ENCODE measurements around the gene CNOT3.
A peak's percentile ranks its signal among the peaks of the same experiment; 100 is the strongest.

Gene CNOT3

DNA sequence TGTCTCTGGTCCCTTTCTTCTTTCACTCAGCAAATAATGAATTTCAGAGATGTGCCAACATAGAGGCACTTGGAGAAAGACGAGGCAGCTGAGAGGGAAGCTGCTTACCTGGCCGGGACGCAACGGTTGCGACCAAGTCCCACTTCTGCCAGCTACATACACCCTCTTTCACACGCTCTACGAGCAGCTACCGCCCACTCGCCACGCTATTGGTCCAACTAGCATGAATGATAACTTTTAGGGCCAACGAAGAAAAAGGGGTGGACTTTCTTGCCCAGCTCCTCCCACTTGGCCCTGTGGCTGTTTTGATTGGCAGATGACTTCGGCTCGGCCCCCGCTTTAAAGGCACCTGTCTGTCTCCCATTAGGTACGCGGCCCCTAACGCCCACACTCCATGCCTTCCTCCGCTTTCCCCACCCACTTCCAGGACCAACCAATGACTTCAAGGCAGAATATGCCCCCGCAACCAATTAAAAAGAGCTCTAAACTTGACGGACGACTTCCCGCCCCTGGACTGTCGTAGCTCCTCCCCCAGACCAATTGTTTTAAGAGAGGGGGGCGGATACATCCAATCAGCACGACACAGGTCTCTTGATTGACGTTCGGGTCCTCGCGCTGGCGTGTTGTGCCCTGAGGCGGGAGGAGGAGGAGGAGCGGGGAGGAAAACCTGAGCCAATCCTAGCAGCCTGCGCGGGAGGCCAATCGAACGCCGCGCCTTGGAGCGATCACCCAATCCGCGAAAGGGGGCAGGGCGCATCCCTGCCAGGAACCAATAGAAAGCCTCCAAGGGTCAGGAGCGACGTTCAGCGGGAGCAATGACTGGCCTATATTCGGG is 481 bp upstream of the CNOT3 start (continued):
- TF ChIP-seq ZNF335 (tag by site-specific recombination; conservative IDR thresholded peaks at IDR 0.05) (peak; percentile 79; the same call in 1 of the 2 replicates), HOXA7 (CRISPR knock-in tag; IDR thresholded peaks at IDR 0.05; ENCODE audit: borderline replicate concordance) (no peak), ZNF561 (tag by site-specific recombination; IDR thresholded peaks at IDR 0.05; ENCODE audit: borderline replicate concordance) (peak; percentile 99), ZFHX2 (tag by site-specific recombination; conservative IDR thresholded peaks at IDR 0.05) (peak; percentile 97), HOXC10 (CRISPR knock-in tag; IDR thresholded peaks at IDR 0.05) (0 out of 2 replicates have a peak, but pooled peaks have one; percentile 45), KLF16 (tag by site-specific recombination; IDR thresholded peaks at IDR 0.05) (no peak), GLI2 (tag by site-specific recombination; IDR thresholded peaks at IDR 0.05; ENCODE audit: borderline replicate concordance, low read depth) (no peak), ZNF544 (tag by site-specific recombination; IDR thresholded peaks at IDR 0.05) (no peak), SCRT2 (tag by site-specific recombination; IDR thresholded peaks at IDR 0.05) (peak; percentile 57; the same call in 1 of the 2 replicates), KLF9 (tag by site-specific recombination; IDR thresholded peaks at IDR 0.05; ENCODE audit: low read depth) (peak; percentile 75; the same call in 1 of the 2 replicates), ZNF23 (tag by site-specific recombination; IDR thresholded peaks at IDR 0.05; ENCODE audit: borderline replicate concordance) (no peak)

DNA sequence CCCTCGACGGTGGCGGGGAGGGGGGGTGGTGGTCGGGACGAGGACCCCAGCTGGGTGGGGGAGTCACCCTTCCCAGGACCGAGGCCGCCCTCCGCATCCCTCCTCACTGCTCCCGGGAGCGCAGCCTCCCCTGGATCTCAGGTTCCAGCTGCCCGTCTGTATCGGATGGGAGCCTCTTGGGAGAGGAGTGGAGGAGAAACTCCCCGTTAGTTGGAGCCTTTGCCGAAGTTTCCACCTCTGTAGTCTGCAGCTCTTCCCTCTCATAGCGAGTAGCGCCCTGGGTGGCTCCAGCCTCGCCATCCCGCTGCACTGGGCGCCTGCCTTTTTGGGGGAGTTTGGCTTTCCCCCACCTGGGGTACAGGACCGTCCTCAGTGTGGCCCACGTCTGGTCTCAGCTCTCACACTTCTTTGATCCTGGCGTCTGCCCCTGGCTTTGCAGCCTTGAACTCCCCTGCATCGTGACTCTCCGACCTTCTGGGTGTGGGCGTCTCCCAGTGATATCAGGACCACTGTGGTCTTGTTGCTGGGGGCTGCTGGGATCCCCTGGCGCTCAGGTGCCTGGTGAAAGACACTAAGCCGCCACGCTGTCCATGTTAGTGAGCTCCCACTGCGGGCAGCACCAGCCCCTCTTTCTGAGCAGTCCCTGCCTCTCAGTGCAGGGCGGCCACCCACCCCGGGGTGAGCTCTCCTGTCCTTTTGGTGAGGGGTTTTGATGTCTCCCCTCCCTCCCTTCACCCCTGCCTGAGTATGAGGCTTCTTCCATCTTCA is 1.1 kb downstream of the CNOT3 start:
- ChIA-PET POLR2A (interaction anchor here (0.8 to 5.5 kb wide), 5 partner anchors 12 to 50 kb away, joined by 3 to 116 read pairs (median 63); partner anchors contain the start of genes MBOAT7, PRPF31, TFPT and TSEN34), CTCF (interaction anchor here (0.7 to 1.5 kb wide), 2 partner anchors 28 to 93 kb away, joined by 3 to 6 read pairs; no protein-coding TSS in a partner anchor)
- Histone ChIP-seq H3K4me1 (ENCODE audit: control insufficient read depth, insufficient read depth, low read length) (peaks cover 13% of the 10 kb centered on the region), H3K36me3 (ENCODE audit: control insufficient read depth in 2 of 2, insufficient read depth in 1 of 2, low read length in 2 of 2) (peaks cover 16 to 52% of the 10 kb centered on the region in 2 experiments), H3K27ac (ENCODE audit: extremely low read depth, low read depth, low read length) (peak overlapping the region; percentile 88), H3K4me3 (ENCODE audit: low read depth, low read length) (peak overlapping the region; percentile 94), H3K9me3 (ENCODE audit: control insufficient read depth, insufficient read depth, low read depth, low read length) (peaks cover under 1% of the 10 kb centered on the region; the same call in 1 of the 2 replicates)
- TF ChIP-seq SP2 (tag by site-specific recombination; IDR thresholded peaks at IDR 0.05) (0 out of 2 replicates have a peak, but pooled peaks have one; percentile 2), FEZF1 (tag by site-specific recombination; IDR thresholded peaks at IDR 0.05) (no peak), ZNF596 (tag by site-specific recombination; IDR thresholded peaks at IDR 0.05) (no peak), GLI4 (tag by site-specific recombination; IDR thresholded peaks at IDR 0.05) (no peak), EGR2 (tag by site-specific recombination; IDR thresholded peaks at IDR 0.05; ENCODE audit: low read depth) (peak; percentile 37; the same call in 1 of the 2 replicates), ZNF311 (tag by site-specific recombination; IDR thresholded peaks at IDR 0.05; ENCODE audit: borderline replicate concordance) (no peak), ZFHX2 (tag by site-specific recombination; conservative IDR thresholded peaks at IDR 0.05) (peak; percentile 49; the same call in 1 of the 2 replicates), ZNF623 (tag by site-specific recombination; IDR thresholded peaks at IDR 0.05) (no peak)
- TF ChIP-seq, protein P1, sequence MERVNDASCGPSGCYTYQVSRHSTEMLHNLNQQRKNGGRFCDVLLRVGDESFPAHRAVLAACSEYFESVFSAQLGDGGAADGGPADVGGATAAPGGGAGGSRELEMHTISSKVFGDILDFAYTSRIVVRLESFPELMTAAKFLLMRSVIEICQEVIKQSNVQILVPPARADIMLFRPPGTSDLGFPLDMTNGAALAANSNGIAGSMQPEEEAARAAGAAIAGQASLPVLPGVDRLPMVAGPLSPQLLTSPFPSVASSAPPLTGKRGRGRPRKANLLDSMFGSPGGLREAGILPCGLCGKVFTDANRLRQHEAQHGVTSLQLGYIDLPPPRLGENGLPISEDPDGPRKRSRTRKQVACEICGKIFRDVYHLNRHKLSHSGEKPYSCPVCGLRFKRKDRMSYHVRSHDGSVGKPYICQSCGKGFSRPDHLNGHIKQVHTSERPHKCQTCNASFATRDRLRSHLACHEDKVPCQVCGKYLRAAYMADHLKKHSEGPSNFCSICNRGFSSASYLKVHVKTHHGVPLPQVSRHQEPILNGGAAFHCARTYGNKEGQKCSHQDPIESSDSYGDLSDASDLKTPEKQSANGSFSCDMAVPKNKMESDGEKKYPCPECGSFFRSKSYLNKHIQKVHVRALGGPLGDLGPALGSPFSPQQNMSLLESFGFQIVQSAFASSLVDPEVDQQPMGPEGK (tag by site-specific recombination; IDR thresholded peaks at IDR 0.05), result no peak

DNA sequence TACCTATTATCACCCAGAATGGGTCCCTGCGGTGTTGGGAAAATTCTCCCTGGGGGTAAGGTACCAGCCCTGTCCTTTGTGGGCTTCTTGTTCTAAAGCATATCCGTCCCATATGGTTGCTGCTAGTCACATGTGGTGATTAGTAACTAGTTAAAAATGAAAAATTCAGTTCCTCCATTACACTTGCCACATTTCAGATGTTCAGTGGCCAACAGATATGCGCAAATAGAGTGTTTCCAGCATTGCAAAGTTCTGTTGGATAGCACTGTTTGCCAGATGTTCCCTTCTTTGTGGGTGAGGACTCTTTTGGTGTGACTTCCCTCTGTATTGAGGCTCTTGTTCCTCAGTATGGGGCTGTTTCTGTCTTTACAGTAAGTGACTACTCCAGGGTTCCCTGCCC is 3.8 kb downstream of the CNOT3 start:
- peaks cover 6% of the 10 kb centered on the region for H3K4me1 ChIP-seq (ENCODE audit: control insufficient read depth, insufficient read depth, low read length)
- no peak overlapping the region for H3K4me3 ChIP-seq (ENCODE audit: low read depth, low read length)
- H3K9me3 ChIP-seq (ENCODE audit: control insufficient read depth, insufficient read depth, low read depth, low read length), result no peaks in the 10 kb centered on the region
- ChIA-PET CTCF (no interaction called here), POLR2A (interaction anchor here (0.6 to 1.1 kb wide), 2 partner anchors 16 to 30 kb away, joined by 3 read pairs; no protein-coding TSS in a partner anchor)
- no peak overlapping the region for H3K27ac ChIP-seq (ENCODE audit: extremely low read depth, low read depth, low read length)
- H3K36me3 ChIP-seq (ENCODE audit: control insufficient read depth in 2 of 2, insufficient read depth in 1 of 2, low read length in 2 of 2), result peaks cover 40 to 79% of the 10 kb centered on the region in 2 experiments
- TF ChIP-seq ZNF324 (tag by site-specific recombination; IDR thresholded peaks at IDR 0.05) (no peak), ZNF394 (tag by site-specific recombination; IDR thresholded peaks at IDR 0.05; ENCODE audit: borderline replicate concordance) (no peak), ZSCAN16 (tag by site-specific recombination; IDR thresholded peaks at IDR 0.05) (no peak), ZNF404 (tag by site-specific recombination; IDR thresholded peaks at IDR 0.05) (no peak), ZNF114 (tag by site-specific recombination; IDR thresholded peaks at IDR 0.05) (no peak), ZNF335 (tag by site-specific recombination; conservative IDR thresholded peaks at IDR 0.05) (no peak), BCL11B (tag by site-specific recombination; IDR thresholded peaks at IDR 0.05; ENCODE audit: low read depth) (no peak)
- TF ChIP-seq, protein P2, sequence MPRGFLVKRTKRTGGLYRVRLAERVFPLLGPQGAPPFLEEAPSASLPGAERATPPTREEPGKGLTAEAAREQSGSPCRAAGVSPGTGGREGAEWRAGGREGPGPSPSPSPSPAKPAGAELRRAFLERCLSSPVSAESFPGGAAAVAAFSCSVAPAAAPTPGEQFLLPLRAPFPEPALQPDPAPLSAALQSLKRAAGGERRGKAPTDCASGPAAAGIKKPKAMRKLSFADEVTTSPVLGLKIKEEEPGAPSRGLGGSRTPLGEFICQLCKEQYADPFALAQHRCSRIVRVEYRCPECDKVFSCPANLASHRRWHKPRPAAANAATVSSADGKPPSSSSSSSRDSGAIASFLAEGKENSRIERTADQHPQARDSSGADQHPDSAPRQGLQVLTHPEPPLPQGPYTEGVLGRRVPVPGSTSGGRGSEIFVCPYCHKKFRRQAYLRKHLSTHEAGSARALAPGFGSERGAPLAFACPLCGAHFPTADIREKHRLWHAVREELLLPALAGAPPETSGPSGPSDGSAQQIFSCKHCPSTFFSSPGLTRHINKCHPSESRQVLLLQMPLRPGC (tag by site-specific recombination; IDR thresholded peaks at IDR 0.05), result no peak
- TF ChIP-seq, protein P3, sequence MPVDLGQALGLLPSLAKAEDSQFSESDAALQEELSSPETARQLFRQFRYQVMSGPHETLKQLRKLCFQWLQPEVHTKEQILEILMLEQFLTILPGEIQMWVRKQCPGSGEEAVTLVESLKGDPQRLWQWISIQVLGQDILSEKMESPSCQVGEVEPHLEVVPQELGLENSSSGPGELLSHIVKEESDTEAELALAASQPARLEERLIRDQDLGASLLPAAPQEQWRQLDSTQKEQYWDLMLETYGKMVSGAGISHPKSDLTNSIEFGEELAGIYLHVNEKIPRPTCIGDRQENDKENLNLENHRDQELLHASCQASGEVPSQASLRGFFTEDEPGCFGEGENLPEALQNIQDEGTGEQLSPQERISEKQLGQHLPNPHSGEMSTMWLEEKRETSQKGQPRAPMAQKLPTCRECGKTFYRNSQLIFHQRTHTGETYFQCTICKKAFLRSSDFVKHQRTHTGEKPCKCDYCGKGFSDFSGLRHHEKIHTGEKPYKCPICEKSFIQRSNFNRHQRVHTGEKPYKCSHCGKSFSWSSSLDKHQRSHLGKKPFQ (tag by site-specific recombination; IDR thresholded peaks at IDR 0.05), result no peak
